Peyer's patch (tissue), 4 donors: Measurements from ENCODE around the gene PDE1C. TPM values are rescaled to one million over a fixed set of nuclear protein-coding genes. Genes with fewer than 3 reads are reported as not detected.

Experiments used
- DNase-seq, 3 donors: peaks; one replicate each; pipeline ENCODE4 v3.0.0-alpha.2; 2017 to 2019
- H3K27ac ChIP-seq, 4 donors: fragments of 200-600 bp; sonication (generic); one replicate each; pipeline ENCODE4 v1.5.1; 2016 to 2019
- H3K27me3 ChIP-seq, 2 donors: fragments of 200-600 bp; sonication (generic); one replicate each; pipeline ENCODE4 v1.5.1; 2019
- H3K36me3 ChIP-seq, 3 donors: fragments of 200-600 bp; sonication (generic); one replicate each; pipeline ENCODE4 v1.5.1; 2016 to 2019
- H3K4me1 ChIP-seq, 4 donors: fragments of 200-600 bp; sonication (generic); one replicate each; pipeline ENCODE4 v1.5.1; 2016 to 2019
- H3K4me3 ChIP-seq, 4 donors: fragments of 200-600 bp; sonication (generic); 1 replicate in 3 of 4; 2 replicates in 1 of 4; pipeline ENCODE4 v1.5.1; 2016 to 2019; ENCODE audit warnings: mild to moderate bottlenecking in 1 of 4
- H3K9me3 ChIP-seq, 4 donors: fragments of 200-600 bp; sonication (generic); one replicate each; pipeline ENCODE4 v1.5.1; 2016 to 2019; ENCODE audit warnings: mild to moderate bottlenecking in 1 of 4
- CTCF ChIP-seq, 6 experiments: fragments of 450-650 bp in 4 of 6; fragments of 200-600 bp in 2 of 6; sonication (generic) in 1 of 6; IDR thresholded peaks; one replicate each; pipeline ENCODE4 v1.5.1; 2017 to 2019; ENCODE audit warnings: antibody characterized with exemption in 6 of 6, mild to moderate bottlenecking in 3 of 6, moderate library complexity in 1 of 6
- POLR2A ChIP-seq, 2 donors: fragments of 450-650 bp; IDR thresholded peaks; one replicate each; pipeline ENCODE4 v1.5.1; 2017; ENCODE audit warnings: antibody characterized with exemption in 2 of 2, mild to moderate bottlenecking in 2 of 2, moderate library complexity in 2 of 2
- total RNA-seq, 4 donors: library from RNA; depleted of rRNA; stranded (reverse); fragments of >200 nt; gene quantifications; one replicate each; pipeline ENCODE4 v1.1.0, GENCODE V29; 2016

Gene PDE1C
- total RNA-seq, 4 donors from 2014 or later, result 2.5 to 15.7 (median 3.3) TPM

- no peaks in the 10 kb centered on the region for H3K9me3 ChIP-seq
- TF ChIP-seq POLR2A (IDR thresholded peaks at IDR 0.05), result no peak
- no peak for TF ChIP-seq CTCF (IDR thresholded peaks at IDR 0.05)
- H3K27me3 ChIP-seq, result no peaks in the 10 kb centered on the region
- no peak for DNase-seq
- no peaks in the 10 kb centered on the region for H3K4me1 ChIP-seq
- H3K4me3 ChIP-seq, result no peak overlapping the region
- no peaks in the 10 kb centered on the region for H3K36me3 ChIP-seq
- H3K27ac ChIP-seq, result no peak overlapping the region
These were observed 345.5 kb downstream of the PDE1C start for GRCh38 chr7:31724696-31725095.

DNA sequence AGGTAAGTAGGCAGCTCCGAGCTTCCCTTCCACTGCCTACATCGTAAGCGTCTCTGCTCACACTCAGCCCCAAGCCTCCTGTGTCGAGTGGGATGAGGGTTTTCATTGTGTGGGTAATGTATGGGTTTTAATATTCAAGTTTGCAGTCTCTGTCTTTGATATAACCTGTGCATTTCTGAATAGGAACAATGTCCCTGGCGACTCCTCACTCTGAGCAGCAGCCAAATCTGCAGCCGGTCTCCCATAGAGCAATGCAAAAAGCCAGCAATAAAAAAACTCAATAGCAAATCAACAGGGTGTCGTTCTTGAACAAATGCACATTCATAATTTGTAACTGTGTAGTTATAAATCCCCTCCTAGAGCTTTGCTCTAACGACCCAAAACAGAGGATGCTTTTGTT is 349.8 kb downstream of the PDE1C start:
- Histone ChIP-seq H3K36me3 (no peaks in the 10 kb centered on the region), H3K4me3 (no peak overlapping the region), H3K9me3 (no peaks in the 10 kb centered on the region), H3K27me3 (no peaks in the 10 kb centered on the region), H3K27ac (no peak overlapping the region), H3K4me1 (no peaks in the 10 kb centered on the region)
- TF ChIP-seq CTCF (IDR thresholded peaks at IDR 0.05) (no peak), POLR2A (IDR thresholded peaks at IDR 0.05) (no peak)
- no peak for DNase-seq

GRCh38 chr7:31716355-31716754 is 353.9 kb downstream of the PDE1C start:
- TF ChIP-seq POLR2A (IDR thresholded peaks at IDR 0.05), result no peak
- TF ChIP-seq CTCF (IDR thresholded peaks at IDR 0.05), result no peak
- H3K27me3 ChIP-seq, result no peaks in the 10 kb centered on the region

GRCh38 chr7:31710171-31710570 is 360.0 kb downstream of the PDE1C start:
- Histone ChIP-seq H3K36me3 (no peaks in the 10 kb centered on the region), H3K9me3 (no peaks in the 10 kb centered on the region), H3K4me3 (no peak overlapping the region), H3K27ac (no peak overlapping the region), H3K4me1 (no peaks in the 10 kb centered on the region), H3K27me3 (no peaks in the 10 kb centered on the region)
- DNase-seq, result no peak
- TF ChIP-seq CTCF (IDR thresholded peaks at IDR 0.05), result no peak
- no peak for TF ChIP-seq POLR2A (IDR thresholded peaks at IDR 0.05)

More at GRCh38 chr7:31716355-31716754, 353.9 kb downstream of the PDE1C start:
- Histone ChIP-seq H3K4me1 (no peaks in the 10 kb centered on the region), H3K36me3 (no peaks in the 10 kb centered on the region), H3K9me3 (no peaks in the 10 kb centered on the region), H3K27ac (no peak overlapping the region), H3K4me3 (no peak overlapping the region)
- no peak for DNase-seq

DNA sequence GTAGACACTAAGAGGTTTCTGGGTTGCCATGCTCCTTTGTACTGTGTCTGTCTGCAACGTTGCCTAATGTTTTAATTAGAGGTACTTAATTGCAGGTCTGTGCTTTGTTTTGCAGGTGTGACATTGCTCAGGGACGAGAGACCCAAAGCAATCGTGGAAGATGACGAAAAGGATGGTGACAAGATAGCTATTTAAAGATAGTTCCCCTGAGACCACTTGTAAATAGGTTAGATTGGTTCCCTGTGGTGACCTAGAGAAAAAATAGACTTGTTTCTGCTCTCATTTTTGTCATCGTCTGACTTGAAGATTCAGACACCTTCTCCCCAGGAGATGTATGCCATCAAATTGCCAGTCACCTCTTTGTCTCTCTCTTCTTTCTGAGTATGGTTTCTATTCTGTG is 363.1 kb downstream of the PDE1C start:
- Histone ChIP-seq H3K9me3 (no peaks in the 10 kb centered on the region), H3K36me3 (no peaks in the 10 kb centered on the region), H3K4me3 (no peak overlapping the region), H3K27ac (no peak overlapping the region), H3K4me1 (no peaks in the 10 kb centered on the region), H3K27me3 (no peaks in the 10 kb centered on the region)
- DNase-seq, result no peak
- TF ChIP-seq POLR2A (IDR thresholded peaks at IDR 0.05), result no peak
- no peak for TF ChIP-seq CTCF (IDR thresholded peaks at IDR 0.05)

- TF ChIP-seq CTCF (IDR thresholded peaks at IDR 0.05), result no peak
- no peak for TF ChIP-seq POLR2A (IDR thresholded peaks at IDR 0.05)
- no peak for DNase-seq
- Histone ChIP-seq H3K27ac (no peak overlapping the region), H3K27me3 (no peaks in the 10 kb centered on the region), H3K36me3 (no peaks in the 10 kb centered on the region), H3K4me1 (no peaks in the 10 kb centered on the region), H3K4me3 (no peak overlapping the region), H3K9me3 (no peaks in the 10 kb centered on the region)
These were observed 364.8 kb downstream of the PDE1C start for GRCh38 chr7:31705377-31705776.
